Esophagus squamous epithelium (tissue), 5 donors: ENCODE results near the gene SYT9. TPM values are rescaled to one million over a fixed set of nuclear protein-coding genes. Genes with fewer than 3 reads are reported as not detected.

ENCODE experiments used
- DNase-seq: peaks from one replicate; lab custom pipeline; 2025; lab: John Stamatoyannopoulos, UW
- H3K27ac ChIP-seq, 4 donors: fragments of 200-600 bp; sonication (generic); one replicate each; pipeline ENCODE4 v1.5.1; 2016 to 2019; ENCODE audit warnings: mild to moderate bottlenecking in 1 of 4
- H3K27me3 ChIP-seq, 4 donors: fragments of 200-600 bp; sonication (generic); 1 replicate in 3 of 4; 2 replicates in 1 of 4; pipeline versions ENCODE4 v1.5.1 to v1.6.0; 2017 to 2021; ENCODE audit warnings: antibody characterized with exemption in 1 of 4
- H3K36me3 ChIP-seq, 3 donors: fragments of 200-600 bp; sonication (generic); one replicate each; pipeline ENCODE4 v1.5.1; 2016 to 2019
- H3K4me1 ChIP-seq, 3 donors: fragments of 200-600 bp; sonication (generic); one replicate each; pipeline ENCODE4 v1.5.1; 2017 to 2019
- H3K4me3 ChIP-seq, 4 donors: fragments of 200-600 bp; sonication (generic); 1 replicate in 3 of 4; 2 replicates in 1 of 4; pipeline ENCODE4 v1.5.1; 2016 to 2019; ENCODE audit warnings: mild to moderate bottlenecking in 2 of 4, moderate library complexity in 1 of 4
- H3K9me3 ChIP-seq, 3 donors: fragments of 200-600 bp; sonication (generic); one replicate each; pipeline ENCODE4 v1.5.1; 2016 to 2019
- CTCF ChIP-seq, 6 experiments: fragments of 450-650 bp in 4 of 6; fragments of 200-600 bp in 2 of 6; sonication (generic) in 2 of 6; IDR thresholded peaks; one replicate each; pipeline ENCODE4 v1.5.1; 2016 to 2019; ENCODE audit warnings: antibody characterized with exemption in 6 of 6, mild to moderate bottlenecking in 4 of 6, moderate library complexity in 4 of 6
- POLR2A ChIP-seq, 4 donors: fragments of 450-650 bp; IDR thresholded peaks; one replicate each; pipeline ENCODE4 v1.6.1; 2017; ENCODE audit warnings: antibody characterized with exemption in 4 of 4, mild to moderate bottlenecking in 4 of 4, moderate library complexity in 3 of 4
- WGBS, 2 donors: methylation state at CpG; one replicate each; pipeline ENCODE4 v1.1.5; 2018; 5-methylcytosine and 5-hydroxymethylcytosine counted together
- intact Hi-C: fragments of 100-400 bp; cut with DNase I; formaldehyde crosslinking; loops from one replicate; pipeline ENCODE4 v1.15.0; 2022
- total RNA-seq, 4 donors: library from RNA; depleted of rRNA; stranded (reverse); fragments of >200 nt; gene quantifications; one replicate each; pipeline ENCODE4 v1.1.0, GENCODE V29; 2016
- donor health status: DM: yes; HTN: yes; CAD: no.

The SYT9 gene
- total RNA-seq, 4 donors from 2014 or later = 0.19 TPM; not detected in 3

- Histone ChIP-seq H3K27ac (no peak overlapping the region), H3K4me1 (no peaks in the 10 kb centered on the region), H3K4me3 (no peak overlapping the region), H3K36me3 (no peaks in the 10 kb centered on the region), H3K27me3 (no peaks in the 10 kb centered on the region), H3K9me3 (no peaks in the 10 kb centered on the region)
- TF ChIP-seq CTCF (IDR thresholded peaks at IDR 0.05) = no peak
- TF ChIP-seq POLR2A (IDR thresholded peaks at IDR 0.05) = no peak
- intact Hi-C loops = no loop called here
- DNase-seq = no peak
- 72 to 75% methylated on average over 3 of the region's 3 CpGs for WGBS, 2 donors
These were observed 199.1 kb downstream of the SYT9 start for GRCh38 chr11:7450836-7451235.

GRCh38 chr11:7451520-7451919 lies 199.8 kb downstream of the SYT9 start:
- intact Hi-C loops = no loop called here
- Histone ChIP-seq H3K4me1 (no peaks in the 10 kb centered on the region), H3K9me3 (no peaks in the 10 kb centered on the region), H3K4me3 (no peak overlapping the region), H3K27ac (no peak overlapping the region), H3K36me3 (no peaks in the 10 kb centered on the region), H3K27me3 (no peaks in the 10 kb centered on the region)
- TF ChIP-seq CTCF (IDR thresholded peaks at IDR 0.05) (no peak), POLR2A (IDR thresholded peaks at IDR 0.05) (no peak)
- no peak for DNase-seq
- 79 to 83% methylated on average over 3 of the region's 3 CpGs for WGBS, 2 donors

- H3K4me1 ChIP-seq = no peaks in the 10 kb centered on the region
- no peak for DNase-seq
- WGBS, 2 donors = 83 to 100% methylated on average over 1 of the region's 1 CpG
These were observed 200.3 kb downstream of the SYT9 start for GRCh38 chr11:7451952-7452494.

GRCh38 chr11:7454854-7455253 lies 203.2 kb downstream of the SYT9 start:
- whole genome bisulfite sequencing, 2 donors = 63 to 68% methylated on average over 2 of the region's 2 CpGs
- DNase-seq = no peak
- intact Hi-C loops = no loop called here
- H3K27me3 ChIP-seq = no peaks in the 10 kb centered on the region
- no peak overlapping the region for H3K27ac ChIP-seq
- H3K36me3 ChIP-seq = no peaks in the 10 kb centered on the region
- TF ChIP-seq POLR2A (IDR thresholded peaks at IDR 0.05) (no peak), CTCF (IDR thresholded peaks at IDR 0.05) (no peak)
- H3K4me3 ChIP-seq = no peak overlapping the region
- no peaks in the 10 kb centered on the region for H3K9me3 ChIP-seq
- no peaks in the 10 kb centered on the region for H3K4me1 ChIP-seq

More at GRCh38 chr11:7451952-7452494, 200.3 kb downstream of the SYT9 start:
- intact Hi-C loops = no loop called here
- TF ChIP-seq POLR2A (IDR thresholded peaks at IDR 0.05) (no peak), CTCF (IDR thresholded peaks at IDR 0.05) (no peak)
- H3K9me3 ChIP-seq = no peaks in the 10 kb centered on the region
- H3K4me3 ChIP-seq = no peak overlapping the region
- H3K27me3 ChIP-seq = no peaks in the 10 kb centered on the region
- no peaks in the 10 kb centered on the region for H3K36me3 ChIP-seq
- H3K27ac ChIP-seq = no peak overlapping the region

- Histone ChIP-seq H3K36me3 (no peaks in the 10 kb centered on the region), H3K27ac (no peak overlapping the region), H3K4me3 (no peak overlapping the region), H3K4me1 (no peaks in the 10 kb centered on the region), H3K27me3 (no peaks in the 10 kb centered on the region), H3K9me3 (no peaks in the 10 kb centered on the region)
- no peak for TF ChIP-seq POLR2A (IDR thresholded peaks at IDR 0.05)
- no peak for TF ChIP-seq CTCF (IDR thresholded peaks at IDR 0.05)
- WGBS, 2 donors = 64 to 68% methylated on average over 1 of the region's 1 CpG
- DNase-seq = no peak
- intact Hi-C loops = no loop called here
These were observed 205.5 kb downstream of the SYT9 start for GRCh38 chr11:7457211-7457610.
